NCI-H1436 (cell line): Measurements from ENCODE around the gene PXYLP1.
"Not testable (repeated sequence)": the region's sequence is repeated elsewhere in the genome, so short reads cannot be mapped to it uniquely, and the experiment has no call there.

ENCODE experiments used
- DNase-seq: peaks from one replicate; lab custom pipeline; 2025; lab: John Stamatoyannopoulos, UW

The PXYLP1 gene

DNA sequence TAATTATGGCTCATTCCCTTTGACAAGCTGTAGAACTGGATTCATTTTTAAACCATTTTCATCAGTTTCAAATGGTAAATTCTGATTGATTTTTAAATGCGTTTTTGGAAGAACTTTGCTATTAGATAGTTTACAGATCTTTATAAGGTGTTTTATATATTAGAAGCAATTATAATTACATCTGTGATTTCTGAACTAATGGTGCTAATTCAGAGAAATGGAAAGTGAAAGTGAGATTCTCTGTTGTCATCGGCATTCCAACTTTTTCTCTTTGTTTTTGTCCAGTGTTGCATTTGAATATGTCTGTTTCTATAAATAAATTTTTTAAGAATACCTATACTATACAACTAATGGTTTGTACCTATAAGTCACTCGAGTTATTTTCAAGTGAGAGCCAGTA, 62.7 kb downstream of the PXYLP1 start:
- no peak for DNase-seq

GRCh38 chr3:141294848-141295247, 63.2 kb downstream of the PXYLP1 start:
- DNase-seq: no peak

DNA sequence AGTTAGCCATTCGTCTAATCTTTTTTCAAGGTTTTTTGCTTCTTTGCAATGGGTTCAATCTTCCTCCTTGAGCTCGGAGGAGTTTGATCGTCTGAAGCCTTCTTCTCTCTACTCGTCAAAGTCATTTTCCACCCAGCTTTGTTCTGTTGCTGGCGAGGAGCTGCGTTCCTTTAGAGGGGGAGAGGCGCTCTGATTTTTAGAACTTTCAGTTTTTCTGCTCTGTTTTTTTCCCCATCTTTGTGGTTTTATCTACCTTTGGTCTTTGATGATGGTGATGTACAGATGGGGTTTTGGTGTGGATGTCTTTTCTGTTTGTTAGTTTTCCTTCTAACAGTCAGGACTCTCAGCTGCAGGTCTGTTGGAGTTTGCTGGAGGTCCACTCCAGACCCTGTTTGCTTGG, 68.8 kb downstream of the PXYLP1 start:
- DNase-seq: not testable (repeated sequence)

- DNase-seq: no peak
Measured at GRCh38 chr3:141302364-141303141, 70.9 kb downstream of the PXYLP1 start.

GRCh38 chr3:141303481-141304223, 72.0 kb downstream of the PXYLP1 start:
- peak; percentile 73 for DNase-seq

DNA sequence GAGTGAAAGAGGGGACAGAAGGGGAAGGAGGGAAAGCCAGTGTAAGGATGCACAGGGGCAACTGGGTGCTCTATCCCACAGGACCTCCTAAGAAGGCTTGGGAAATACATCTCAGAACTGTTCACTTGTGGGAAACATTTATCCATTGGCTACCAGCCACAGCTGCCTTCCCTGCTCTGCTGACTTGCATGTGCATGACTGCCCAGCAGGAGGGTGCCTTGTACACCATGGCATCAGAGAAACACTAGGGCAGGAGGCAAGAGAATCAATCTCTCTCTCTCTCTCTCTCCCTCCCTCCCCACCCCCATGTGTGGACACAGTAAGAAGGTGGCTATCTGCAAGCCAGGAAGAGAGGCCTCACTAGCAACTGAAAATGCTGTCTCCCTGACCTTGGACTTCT, 73.8 kb downstream of the PXYLP1 start:
- DNase-seq: no peak

- DNase-seq: no peak
Measured at GRCh38 chr3:141306276-141306675, 74.7 kb downstream of the PXYLP1 start.

- no peak for DNase-seq
Measured at GRCh38 chr3:141306922-141307321, 75.3 kb downstream of the PXYLP1 start.

DNA sequence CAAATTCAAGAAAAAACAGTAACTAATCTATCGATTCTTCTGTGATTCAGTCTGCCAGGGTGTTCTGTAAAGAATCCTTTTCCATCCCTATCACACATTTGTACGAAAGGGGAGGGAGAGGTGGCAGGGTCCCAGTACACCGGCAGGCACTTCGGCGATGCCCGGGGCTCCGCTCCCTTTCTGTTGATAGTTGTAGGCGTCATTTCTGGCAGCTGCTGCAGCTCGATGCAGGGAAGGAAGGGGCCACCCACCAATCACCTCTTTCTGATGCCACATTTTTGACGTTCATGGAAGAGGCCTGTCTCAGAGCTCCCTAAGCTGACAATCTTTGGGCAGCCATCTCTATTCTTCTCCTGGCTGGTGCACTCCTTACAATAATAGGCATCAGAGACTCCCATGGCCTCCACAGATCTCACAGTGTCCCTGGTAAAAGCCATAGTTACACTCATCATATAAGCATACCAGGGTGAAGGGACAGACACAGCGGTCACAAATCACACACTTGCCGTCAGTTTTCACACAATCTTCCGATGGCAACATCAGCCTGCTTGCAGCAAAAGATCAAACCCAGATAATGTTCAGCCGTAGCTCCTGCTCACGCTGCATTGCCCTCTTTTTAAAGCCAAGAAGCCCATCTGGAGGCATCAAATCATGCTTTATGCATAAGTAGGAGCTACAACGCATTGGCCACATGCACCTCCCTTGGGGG, 75.9 kb downstream of the PXYLP1 start:
- no peak for DNase-seq

DNA sequence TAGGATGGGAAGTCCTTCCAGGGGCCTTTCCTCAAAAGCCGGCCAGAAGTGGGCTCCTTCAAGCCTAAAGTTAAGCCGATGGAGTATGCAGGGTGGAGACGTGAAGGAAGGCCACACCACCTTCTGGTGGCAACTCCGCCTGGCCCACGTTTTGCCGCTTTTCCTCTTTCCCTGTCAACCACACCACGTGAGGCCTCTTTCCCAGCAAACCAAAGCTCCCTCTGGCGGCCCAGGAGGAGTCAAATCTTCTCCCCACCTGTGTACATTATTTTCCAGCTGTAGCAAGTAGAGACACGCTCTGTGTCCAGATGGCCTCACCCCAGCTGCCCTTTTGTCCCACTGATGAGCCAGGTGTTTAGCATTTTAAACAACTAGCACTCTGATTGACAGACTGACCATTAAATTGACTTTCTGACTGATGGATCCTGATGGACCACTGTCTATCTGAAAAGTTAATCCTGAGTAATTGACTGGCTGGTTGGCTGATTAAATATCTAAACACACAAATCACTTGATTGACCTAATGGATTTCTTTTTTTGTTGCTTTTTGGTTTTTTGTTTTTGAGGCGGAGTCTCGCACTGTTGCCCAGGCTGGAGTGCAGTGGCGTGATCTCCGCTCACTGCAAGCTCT, 77.1 kb downstream of the PXYLP1 start:
- no peak for DNase-seq

DNA sequence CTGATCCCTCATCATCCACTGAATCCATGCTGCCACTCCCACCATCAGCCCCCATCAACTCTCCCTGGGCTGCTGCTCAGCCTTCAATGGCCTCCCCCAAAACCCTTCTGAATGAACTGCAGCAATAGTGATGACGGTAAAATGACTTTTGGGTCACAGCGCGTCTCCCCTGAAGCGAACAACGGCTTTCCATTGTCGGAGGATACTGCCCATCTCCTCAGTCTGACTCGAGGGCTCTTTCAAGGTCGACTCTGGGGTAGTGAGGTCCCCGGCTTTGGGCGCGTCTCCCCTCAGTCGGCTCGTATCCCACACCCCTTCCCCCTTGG, 79.5 kb downstream of the PXYLP1 start:
- DNase-seq: no peak

- DNase-seq: peak; percentile 100
Measured at GRCh38 chr3:141311496-141312353, 80.1 kb downstream of the PXYLP1 start.

DNA sequence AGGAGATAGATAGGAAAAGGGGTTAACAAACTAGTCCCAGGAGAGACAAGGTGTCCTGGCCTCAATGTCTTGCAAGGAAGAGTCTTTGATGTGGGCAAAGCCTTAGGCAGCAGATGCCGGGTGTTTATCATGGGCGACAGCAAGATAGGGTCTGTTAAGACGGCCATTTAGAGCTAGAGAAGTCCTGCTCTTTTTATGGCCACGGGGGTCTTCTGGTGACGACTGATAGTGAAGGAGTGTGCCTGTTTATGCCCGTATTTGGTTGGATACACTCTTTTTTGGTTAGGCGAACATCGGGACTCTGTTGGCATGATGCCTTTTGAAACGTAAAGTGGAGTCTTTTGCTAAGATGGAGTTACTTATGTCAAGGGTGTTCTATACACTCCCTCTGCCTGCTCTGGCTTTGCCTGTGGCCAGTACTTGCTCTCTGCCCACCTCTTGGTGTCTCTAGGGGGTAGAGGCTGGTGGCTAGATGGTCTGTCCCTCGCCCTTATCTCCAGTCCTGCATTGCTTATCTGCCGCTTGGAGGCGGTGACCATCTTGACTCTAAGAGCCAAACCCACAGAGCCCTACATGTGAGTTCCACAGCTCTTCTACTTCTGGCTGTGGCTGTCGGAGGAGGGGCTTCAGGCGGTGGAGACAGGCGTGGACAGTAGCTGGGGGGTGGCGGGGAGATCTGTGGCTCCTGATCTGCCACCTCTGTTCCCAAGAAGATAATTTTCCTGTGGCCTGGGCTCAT, 80.9 kb downstream of the PXYLP1 start:
- no peak for DNase-seq

DNA sequence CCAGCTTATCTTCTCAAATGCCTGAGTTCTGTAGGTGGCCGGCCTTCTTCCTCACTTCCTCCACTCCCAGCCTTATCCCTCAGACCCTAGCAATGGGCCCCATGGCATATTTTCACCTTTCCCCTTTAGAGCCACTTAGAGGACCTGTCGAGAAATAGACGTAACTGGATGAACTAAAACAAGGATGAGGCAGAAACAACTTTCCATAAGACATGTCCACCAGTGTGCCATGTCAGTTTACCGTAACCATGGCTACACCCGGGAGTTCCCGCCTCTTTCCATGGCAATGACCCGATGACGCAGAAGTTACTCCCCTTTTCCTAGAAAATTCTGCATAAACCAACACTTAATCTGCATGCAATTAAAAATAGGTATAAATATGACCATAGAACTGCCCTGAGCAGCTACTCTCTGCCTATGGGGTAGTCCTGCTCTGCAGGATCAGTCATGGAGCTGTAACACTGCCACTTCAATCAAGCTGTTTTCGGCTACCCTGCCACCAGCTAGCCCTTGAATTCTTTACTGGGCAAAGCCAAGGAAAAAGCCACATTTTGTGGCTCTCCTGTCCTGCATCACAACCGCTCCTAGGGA, 81.6 kb downstream of the PXYLP1 start:
- no peak for DNase-seq

GRCh38 chr3:141314415-141314814, 82.8 kb downstream of the PXYLP1 start:
- DNase-seq: not testable (repeated sequence)

- no peak for DNase-seq
Measured at GRCh38 chr3:141316851-141317250, 85.2 kb downstream of the PXYLP1 start.

- no peak for DNase-seq
Measured at GRCh38 chr3:141320399-141321108, 88.9 kb downstream of the PXYLP1 start.

- DNase-seq: no peak
Measured at GRCh38 chr3:141321109-141321497, 89.5 kb downstream of the PXYLP1 start.

DNA sequence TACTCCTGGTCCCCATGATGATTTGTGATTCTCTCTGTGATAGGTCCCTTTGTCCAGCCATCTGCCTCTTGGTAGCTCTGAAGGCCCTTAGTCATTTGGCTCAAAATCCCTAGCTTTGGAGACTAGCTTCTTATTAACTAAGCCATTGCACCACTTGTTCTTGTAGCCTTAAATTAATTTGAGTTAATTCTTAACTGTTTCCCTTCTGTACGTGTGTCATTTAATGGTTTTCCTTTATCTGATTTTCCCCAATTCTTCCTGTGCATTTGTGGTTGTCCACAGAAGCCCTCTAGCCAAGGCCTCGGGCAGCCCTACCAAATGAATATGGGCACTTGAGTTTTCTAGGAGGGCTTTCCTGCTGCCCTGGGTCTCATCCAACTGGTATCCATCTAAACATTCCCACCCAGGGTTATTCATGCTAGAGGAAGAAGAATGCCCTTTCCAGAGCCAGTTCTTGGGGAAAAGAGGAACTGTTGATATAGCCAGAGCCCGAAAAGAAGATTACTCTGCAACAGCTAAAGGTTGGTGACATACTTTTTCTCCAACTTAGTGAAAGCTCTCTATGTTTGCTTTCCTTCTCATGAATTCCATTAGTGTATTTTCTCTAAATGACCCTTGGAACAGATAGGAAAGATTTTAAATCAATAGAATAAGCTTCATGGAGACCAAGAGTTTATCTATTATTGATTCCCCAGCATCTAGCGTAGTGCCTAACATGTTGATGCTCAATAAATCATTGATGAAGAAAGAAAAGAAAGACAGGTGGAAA, 92.5 kb downstream of the PXYLP1 start:
- DNase-seq: no peak
